ENCODE data around the gene MXRA8.

- TF ChIP-seq CTCF (conservative IDR thresholded peaks at IDR 0.05; ENCODE audit: low read depth, low read length) (no peak), EZH2 (IDR thresholded peaks at IDR 0.05; ENCODE audit: low read length, unreplicated experiment) (no peak), EZH2phosphoT487 (IDR thresholded peaks at IDR 0.05; ENCODE audit: borderline replicate concordance, low read length) (no peak)
Measured at GRCh38 chr1:1311107-1312104, 46.9 kb downstream of the MXRA8 start.

Data from PC-3 (cell line).